ENCODE results near the gene DNAH14.

DNA sequence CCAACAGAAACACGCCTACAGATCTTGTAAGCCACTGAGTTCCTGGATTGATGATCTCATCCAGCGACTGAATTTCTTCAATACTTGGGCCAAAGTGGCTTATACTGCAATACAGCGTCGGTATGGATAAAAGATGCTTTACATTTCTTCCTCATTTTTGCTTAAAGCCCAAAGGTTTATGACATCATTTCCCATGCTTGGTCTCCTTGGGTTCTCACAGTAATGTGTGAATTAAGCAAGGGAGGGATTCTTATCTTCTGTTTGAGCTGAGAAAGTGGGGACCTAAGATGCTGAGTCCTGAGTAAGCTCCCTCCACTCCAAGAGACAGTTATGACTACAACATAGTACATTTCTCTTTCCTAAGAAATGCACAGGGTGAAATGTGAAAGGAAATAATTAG is 458.9 kb downstream of the DNAH14 start:
- TF ChIP-seq POLR2A (IDR thresholded peaks at IDR 0.05; ENCODE audit: low read depth, low read length) (no peak), EZH2 (IDR thresholded peaks at IDR 0.05; ENCODE audit: borderline replicate concordance, low read depth, low read length, severe bottlenecking) (no peak), JUN (IDR thresholded peaks at IDR 0.05; ENCODE audit: borderline replicate concordance, insufficient read depth, insufficient read length, low read depth) (no peak), POLR2AphosphoS5 (IDR thresholded peaks at IDR 0.05; ENCODE audit: insufficient read depth, low read depth, low read length) (no peak), MYC (IDR thresholded peaks at IDR 0.05; ENCODE audit: low read depth, low read length) (no peak), FOS (IDR thresholded peaks at IDR 0.05; ENCODE audit: borderline replicate concordance, insufficient read depth, low read length) (no peak), GATA2 (IDR thresholded peaks at IDR 0.05; ENCODE audit: insufficient read depth, insufficient read length, low read depth, low read length) (no peak)
- TF ChIP-seq, protein P1, sequence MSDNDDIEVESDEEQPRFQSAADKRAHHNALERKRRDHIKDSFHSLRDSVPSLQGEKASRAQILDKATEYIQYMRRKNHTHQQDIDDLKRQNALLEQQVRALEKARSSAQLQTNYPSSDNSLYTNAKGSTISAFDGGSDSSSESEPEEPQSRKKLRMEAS (IDR thresholded peaks at IDR 0.05; ENCODE audit: insufficient read depth, insufficient read length): no peak
- TF ChIP-seq, protein P2, sequence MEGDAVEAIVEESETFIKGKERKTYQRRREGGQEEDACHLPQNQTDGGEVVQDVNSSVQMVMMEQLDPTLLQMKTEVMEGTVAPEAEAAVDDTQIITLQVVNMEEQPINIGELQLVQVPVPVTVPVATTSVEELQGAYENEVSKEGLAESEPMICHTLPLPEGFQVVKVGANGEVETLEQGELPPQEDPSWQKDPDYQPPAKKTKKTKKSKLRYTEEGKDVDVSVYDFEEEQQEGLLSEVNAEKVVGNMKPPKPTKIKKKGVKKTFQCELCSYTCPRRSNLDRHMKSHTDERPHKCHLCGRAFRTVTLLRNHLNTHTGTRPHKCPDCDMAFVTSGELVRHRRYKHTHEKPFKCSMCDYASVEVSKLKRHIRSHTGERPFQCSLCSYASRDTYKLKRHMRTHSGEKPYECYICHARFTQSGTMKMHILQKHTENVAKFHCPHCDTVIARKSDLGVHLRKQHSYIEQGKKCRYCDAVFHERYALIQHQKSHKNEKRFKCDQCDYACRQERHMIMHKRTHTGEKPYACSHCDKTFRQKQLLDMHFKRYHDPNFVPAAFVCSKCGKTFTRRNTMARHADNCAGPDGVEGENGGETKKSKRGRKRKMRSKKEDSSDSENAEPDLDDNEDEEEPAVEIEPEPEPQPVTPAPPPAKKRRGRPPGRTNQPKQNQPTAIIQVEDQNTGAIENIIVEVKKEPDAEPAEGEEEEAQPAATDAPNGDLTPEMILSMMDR (IDR thresholded peaks at IDR 0.05; ENCODE audit: extremely low read depth in 1 of 2, insufficient read depth in 1 of 2, low read depth in 1 of 2, low read length in 2 of 2): no peak

Data from endothelial cell of umbilical vein (primary cell).